Measurements from ENCODE around the gene BDKRB2.
"Not testable (repeated sequence)": the region's sequence is repeated elsewhere in the genome, so short reads cannot be mapped to it uniquely, and the experiment has no call there.

Gene BDKRB2

GRCh38 chr14:96227428-96227827 is 22.8 kb downstream of the BDKRB2 start:
- no peak for FAIRE-seq

DNA sequence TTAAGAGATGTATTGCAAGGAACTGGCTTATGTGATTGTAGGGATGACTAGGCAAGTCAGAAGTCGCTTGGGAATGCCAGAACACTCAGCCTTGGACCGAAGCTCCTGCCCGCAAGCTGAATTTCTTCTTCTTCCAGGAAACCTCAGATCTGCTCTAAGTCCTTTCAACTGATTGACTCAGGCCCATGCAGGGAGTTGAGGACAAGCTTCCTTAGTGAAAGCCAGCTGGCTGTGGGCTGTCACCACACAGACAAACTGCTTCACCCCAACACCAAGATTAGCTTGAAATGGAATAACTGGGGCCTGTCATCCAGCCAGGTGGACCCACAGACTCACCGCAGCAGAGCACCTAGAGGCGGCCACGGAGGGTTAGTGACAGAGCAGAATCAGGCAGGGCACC is 24.7 kb downstream of the BDKRB2 start:
- no peak for FAIRE-seq

DNA sequence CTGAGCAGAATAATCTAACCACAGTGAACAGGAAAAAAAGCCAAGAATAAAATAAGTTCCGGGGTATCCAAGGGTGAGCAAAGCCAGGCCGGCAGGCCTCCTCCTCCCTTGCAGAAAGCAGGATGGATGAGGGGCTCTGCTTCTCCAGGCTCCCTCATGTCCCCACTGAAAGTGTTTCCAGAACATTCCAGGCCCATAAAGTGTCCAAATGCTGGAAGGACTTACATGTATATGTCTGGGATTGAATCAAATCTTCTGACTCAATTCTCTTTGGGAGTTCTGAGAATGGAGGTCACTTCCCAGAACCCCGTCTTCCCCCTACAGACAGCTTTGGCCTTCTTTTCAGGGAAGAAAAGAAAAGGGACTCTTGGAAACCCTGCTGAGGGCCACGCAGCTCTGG is 26.4 kb downstream of the BDKRB2 start:
- FAIRE-seq = no peak

DNA sequence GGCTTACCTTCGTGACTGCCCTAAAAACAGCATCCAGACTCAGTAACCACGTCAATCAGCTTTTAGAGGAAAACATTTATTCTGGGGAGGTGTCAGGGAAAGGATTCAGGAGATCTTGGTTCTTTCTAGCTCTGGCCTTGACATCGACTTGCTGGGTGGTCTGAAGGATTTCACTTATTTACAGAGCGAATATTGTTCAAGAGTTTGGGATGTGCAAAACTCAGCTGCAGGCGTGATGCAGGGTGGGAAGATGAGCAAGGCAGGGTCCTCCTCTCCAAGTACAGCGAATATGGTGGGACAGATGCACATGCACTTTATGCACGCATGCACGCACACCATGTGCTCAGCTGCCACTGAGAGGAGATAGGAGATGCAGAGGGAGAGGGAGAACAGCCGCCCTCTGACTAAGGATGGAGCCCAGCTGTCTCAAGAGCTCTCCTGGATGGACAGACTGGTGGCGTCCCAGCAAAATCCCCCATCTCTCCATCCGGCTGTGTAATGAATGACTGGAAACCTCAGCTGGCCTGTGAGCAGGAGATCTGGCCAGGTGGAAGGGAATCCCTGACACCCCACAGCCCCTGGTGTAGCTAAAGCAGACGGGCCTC is 27.0 kb downstream of the BDKRB2 start:
- no peak for FAIRE-seq

DNA sequence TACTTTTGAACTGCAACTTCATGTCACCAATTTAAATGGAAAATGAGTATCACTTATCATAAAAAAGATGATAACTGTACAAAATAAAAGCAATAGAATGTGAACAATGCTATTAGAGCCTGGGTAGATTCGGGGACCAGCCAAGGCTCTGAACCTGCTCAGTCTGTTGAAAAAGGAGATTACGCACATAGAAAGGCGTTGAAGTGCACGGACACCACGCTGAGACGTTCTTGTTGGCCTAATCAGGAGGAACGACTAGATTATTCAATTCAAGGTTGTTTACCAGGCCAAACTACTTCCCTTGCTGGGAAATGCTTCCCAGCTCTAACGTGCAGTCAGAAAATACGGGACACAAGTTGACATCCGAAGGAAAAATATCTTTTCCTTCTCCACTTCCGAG is 27.9 kb downstream of the BDKRB2 start:
- no peak for FAIRE-seq

- no peak for FAIRE-seq
Observed at GRCh38 chr14:96233661-96234060, 29.0 kb downstream of the BDKRB2 start.

- FAIRE-seq = no peak
Observed at GRCh38 chr14:96235426-96235825, 30.8 kb downstream of the BDKRB2 start.

DNA sequence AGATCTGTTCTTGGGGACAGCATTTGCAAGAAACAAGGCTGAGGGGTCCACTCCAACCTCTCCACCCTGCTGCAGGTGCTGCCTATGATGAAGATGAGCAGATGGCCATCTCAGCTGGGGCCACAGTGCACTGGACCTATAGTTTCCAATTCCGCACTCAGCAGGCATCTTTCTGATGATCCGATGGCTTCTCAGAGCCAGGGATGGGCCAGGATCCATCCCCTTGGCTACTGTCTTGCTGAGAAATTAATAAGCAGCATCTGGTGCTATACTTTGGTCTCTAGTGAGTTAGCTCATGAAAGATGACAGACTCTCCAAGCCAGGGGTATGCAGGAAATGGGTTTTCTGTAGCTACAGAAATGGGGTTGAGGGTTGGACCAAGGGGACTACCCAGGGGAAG is 33.0 kb downstream of the BDKRB2 start:
- no peak for FAIRE-seq

DNA sequence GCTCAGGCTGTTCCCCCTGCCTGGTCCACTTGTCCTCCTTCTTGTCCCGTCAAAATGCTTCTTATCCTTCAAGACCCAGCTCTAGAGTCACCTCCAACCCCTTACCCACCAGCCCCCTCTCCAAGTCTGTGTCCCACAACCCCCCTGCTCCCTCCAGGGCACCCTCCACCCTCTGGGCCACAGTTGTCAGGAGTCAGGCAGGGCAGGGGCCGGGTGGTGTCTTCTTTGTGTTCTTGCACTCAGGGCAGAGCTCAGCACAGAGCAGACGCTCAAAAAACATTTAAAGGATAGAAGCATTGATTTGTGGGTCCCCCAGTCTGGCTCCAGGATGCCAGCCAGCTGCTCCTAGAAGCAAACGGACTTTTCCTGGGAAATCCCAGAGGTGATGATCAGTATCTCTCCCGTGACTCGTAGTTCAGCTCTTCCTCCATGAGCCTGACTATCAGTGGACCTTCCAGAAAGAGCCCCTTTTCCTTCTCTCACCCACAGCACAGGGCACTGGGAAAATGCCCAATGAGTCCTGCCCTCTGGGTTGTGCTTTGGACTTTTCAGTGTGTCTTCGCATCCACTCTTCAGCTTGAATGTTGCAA is 34.1 kb downstream of the BDKRB2 start:
- FAIRE-seq = no peak

DNA sequence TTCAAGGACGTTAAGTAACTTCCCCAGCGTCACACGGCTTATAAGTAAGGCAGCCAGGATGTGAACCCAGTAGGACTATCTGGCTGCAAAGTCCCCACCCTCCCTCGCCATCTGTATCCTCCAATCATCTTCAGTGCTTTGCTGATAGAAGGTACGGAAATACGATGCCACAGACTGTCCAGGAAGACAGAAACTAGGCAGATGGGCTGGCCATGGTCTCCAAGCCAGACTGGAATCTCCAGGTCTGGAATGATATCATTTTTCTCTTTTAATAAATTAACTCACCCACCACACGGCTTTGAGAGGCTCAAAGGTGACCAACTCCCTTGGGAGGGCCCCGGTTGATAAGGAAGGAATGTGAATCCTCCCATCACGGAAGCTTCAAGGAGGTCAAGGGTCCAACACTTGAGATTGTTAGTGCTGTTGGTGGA is 35.1 kb downstream of the BDKRB2 start:
- FAIRE-seq = no peak

GRCh38 chr14:96240641-96241040 is 36.0 kb downstream of the BDKRB2 start:
- FAIRE-seq = no peak

DNA sequence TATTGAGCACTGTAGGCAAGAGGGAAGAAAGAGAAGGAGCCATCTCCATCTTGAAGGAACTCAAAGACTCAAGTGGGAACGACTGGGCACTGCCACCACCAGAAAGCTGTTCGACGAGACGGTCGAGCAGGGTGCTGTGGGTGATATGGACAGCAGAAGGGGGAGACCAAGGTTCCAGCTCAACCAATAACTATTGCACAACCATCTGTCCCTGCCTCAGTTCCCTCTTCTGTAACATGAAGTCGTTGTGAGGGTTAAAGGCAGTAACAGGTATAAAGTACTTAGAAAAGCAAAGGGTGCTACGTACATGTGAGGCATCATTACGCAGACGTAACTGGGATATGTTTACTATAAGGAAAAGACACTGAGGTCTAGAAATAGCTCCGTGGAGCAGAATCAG is 37.5 kb downstream of the BDKRB2 start:
- no peak for FAIRE-seq

- FAIRE-seq = no peak
Observed at GRCh38 chr14:96243785-96244184, 39.1 kb downstream of the BDKRB2 start.

DNA sequence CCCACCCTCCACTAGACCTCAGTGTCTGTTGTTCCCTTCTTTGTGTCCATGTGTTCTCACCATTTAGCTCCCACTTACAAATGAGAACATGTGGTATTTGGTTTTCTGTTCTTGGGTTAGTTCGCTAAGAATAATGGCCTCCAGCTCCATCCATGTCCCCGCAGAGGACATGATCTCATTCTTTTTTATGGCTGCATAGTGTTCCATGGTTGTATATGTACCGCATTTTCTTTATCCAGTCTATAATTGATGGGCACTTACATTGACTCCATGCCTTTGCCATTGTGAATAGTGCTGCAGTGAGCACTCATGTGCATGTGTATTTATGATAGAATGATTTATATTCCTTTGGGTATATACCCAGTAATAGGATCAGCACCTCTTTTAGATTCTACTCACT is 40.4 kb downstream of the BDKRB2 start:
- FAIRE-seq = not testable (repeated sequence)

GRCh38 chr14:96245710-96246538 is 41.3 kb downstream of the BDKRB2 start:
- FAIRE-seq = no peak

GRCh38 chr14:96246539-96246847 is 41.9 kb downstream of the BDKRB2 start:
- FAIRE-seq = no peak

DNA sequence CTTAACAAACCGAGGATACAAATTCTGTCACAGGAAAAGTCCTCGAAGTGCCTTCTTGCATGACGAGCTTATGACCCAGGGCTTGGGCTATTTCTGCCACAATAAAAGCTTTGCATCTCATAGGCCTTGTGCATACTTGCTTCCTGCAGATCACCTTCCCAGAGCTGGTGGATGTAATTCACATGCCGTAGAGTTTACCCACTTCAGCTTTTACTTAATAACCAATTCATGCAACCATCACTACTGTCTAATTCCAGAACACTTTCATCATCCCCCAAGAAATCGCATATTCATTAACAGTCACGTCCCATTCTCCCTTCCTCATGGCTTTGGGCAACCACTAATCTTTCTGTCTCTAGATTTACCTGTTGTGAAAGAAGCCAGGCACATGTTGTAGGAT is 42.4 kb downstream of the BDKRB2 start:
- FAIRE-seq = no peak

- no peak for FAIRE-seq
Observed at GRCh38 chr14:96249029-96249428, 44.4 kb downstream of the BDKRB2 start.

- no peak for FAIRE-seq
Observed at GRCh38 chr14:96250485-96250884, 45.8 kb downstream of the BDKRB2 start.

- no peak for FAIRE-seq
Observed at GRCh38 chr14:96251656-96252155, 47.1 kb downstream of the BDKRB2 start.

GRCh38 chr14:96252323-96252998 is 47.8 kb downstream of the BDKRB2 start:
- FAIRE-seq = no peak

- no peak for FAIRE-seq
Observed at GRCh38 chr14:96252999-96253539, 48.4 kb downstream of the BDKRB2 start.

DNA sequence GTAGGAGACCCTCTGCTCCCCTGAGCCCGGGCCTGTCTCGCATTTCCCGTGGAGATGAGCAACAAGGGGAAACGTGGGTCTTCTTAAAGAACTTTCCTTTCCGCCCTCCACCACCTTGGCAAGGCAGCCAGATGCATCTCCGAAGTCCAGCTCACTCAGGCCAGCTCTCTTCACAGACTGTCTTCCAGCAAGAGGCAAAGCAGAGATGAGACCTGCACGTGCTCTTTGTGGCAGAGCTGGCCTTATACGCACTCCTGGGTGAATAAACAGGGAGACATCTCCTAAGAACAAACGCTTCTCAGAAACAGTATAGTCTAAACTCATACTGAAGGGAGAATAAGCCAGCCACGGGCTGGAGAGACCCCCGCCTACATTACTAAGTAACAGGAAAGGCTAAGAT is 50.0 kb downstream of the BDKRB2 start:
- no peak for FAIRE-seq
